GM18511 (cell line): ENCODE measurements around the gene KIF5B.
"Not testable (repeated sequence)": the region's sequence is repeated elsewhere in the genome, so short reads cannot be mapped to it uniquely, and the experiment has no call there.

ENCODE experiments used
- ATAC-seq: cut with Tn5 transposase; IDR thresholded peaks from one replicate; pipeline ENCODE4 v1.9.1; 2021; ENCODE audit warnings: mild to moderate bottlenecking, moderate library complexity; ENCODE audit not compliant: unreplicated experiment

KIF5B gene

GRCh38 chr10:32060347-32060746, 4.1 kb upstream of the KIF5B start:
- no peak for ATAC-seq

GRCh38 chr10:32059472-32059871, 3.2 kb upstream of the KIF5B start:
- no peak for ATAC-seq

GRCh38 chr10:32057036-32057372, 779 bp upstream of the KIF5B start:
- no peak for ATAC-seq

- peak; percentile 66 for ATAC-seq
Observed at GRCh38 chr10:32055478-32056135, 618 bp downstream of the KIF5B start.

DNA sequence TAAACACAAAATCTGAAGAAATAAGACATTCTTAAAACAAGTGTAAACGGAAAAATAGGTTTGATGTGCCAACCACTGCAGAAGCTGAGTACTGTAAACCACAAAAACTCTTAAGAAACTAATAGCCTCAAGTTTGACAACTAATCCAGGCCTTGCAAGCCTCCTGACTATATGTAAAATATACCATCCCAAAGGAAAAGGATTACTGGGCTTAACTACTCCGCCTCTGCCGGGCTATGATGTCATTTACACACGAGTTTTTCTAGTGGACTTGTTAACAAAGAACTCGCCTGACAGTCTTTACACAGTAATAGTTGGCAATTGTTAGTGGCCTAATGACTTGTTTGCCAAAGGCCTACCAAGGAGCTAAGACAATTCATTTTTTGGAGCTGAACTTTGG, 2.1 kb downstream of the KIF5B start:
- ATAC-seq, result no peak

- not testable (repeated sequence) for ATAC-seq
Observed at GRCh38 chr10:32053392-32053791, 2.8 kb downstream of the KIF5B start.

- no peak for ATAC-seq
Observed at GRCh38 chr10:32051926-32052325, 4.3 kb downstream of the KIF5B start.

DNA sequence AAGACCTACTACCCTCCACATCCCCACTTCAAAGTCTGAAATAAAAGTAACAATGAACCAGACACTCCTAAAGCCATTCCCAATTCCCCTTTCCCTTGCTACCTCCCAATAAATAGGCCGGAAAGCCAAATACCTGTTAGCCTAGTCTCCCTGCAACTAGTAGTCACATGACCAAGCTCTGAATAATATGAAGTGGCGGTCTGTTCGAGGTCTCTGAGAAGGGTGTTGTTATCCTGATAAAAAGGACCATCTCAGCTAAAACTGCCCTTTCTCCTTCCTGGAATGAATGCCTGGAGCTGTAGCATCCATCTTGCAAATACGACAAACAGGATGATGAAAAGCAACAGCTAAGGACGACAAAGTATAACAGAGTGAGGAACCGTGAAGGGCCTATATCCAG, 6.0 kb downstream of the KIF5B start:
- ATAC-seq, result no peak

DNA sequence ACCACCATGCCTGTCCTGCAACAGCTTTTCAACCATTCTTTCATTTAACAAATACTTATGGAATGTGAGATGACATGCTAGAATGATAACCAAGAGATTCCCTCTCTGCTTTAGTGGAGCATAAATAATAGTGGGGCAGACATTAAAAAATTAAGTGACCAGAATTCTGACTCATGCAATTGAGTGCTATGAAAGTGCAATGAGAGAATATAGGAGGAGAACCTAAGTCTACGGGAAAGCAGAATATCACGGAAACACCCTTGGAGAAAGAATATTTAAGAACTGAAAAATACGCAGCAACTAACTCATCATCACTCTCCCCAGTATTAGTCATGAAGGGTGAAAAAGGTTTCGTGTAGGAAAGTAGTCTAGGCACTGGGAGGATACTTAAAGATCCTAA, 7.1 kb downstream of the KIF5B start:
- no peak for ATAC-seq

- ATAC-seq, result no peak
Observed at GRCh38 chr10:32048282-32048681, 7.9 kb downstream of the KIF5B start.

DNA sequence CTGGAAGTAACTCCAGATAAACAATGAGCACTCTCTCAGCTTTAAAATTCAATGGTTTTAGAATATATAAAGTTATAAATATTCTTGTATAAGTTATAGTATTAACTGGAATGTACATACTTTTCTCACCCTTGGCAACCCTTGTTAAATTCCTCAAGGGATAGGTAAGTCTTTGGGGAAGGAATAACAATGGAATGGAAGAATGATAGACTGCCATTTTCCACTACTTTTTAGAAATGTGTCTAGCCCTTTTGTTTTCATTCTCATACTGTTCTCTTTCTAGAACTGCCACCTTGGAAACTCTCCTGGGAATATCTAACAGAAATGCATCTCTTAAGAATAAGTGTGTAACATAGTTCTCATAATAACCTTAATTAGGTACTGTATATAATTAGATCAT, 8.3 kb downstream of the KIF5B start:
- no peak for ATAC-seq

DNA sequence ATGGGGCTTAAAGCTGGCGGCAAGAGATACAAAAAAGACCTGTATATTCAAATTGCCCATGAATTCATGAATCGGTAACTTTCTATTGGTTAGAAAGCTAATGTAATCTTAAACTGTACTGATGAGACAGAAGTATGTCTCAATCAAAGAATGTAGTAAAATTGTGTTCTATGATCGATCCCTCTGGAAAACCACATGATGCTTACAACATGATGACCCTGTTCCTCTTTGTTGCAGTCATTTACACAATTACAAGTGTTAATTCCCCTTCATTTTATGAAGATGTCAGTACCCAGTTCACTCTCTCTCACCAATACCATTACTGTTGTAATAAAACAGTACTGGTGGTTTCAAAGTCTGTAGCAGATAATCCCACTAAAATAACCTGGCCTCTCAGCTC, 10.1 kb downstream of the KIF5B start:
- no peak for ATAC-seq

GRCh38 chr10:32042730-32043129, 13.5 kb downstream of the KIF5B start:
- ATAC-seq, result not testable (repeated sequence)

DNA sequence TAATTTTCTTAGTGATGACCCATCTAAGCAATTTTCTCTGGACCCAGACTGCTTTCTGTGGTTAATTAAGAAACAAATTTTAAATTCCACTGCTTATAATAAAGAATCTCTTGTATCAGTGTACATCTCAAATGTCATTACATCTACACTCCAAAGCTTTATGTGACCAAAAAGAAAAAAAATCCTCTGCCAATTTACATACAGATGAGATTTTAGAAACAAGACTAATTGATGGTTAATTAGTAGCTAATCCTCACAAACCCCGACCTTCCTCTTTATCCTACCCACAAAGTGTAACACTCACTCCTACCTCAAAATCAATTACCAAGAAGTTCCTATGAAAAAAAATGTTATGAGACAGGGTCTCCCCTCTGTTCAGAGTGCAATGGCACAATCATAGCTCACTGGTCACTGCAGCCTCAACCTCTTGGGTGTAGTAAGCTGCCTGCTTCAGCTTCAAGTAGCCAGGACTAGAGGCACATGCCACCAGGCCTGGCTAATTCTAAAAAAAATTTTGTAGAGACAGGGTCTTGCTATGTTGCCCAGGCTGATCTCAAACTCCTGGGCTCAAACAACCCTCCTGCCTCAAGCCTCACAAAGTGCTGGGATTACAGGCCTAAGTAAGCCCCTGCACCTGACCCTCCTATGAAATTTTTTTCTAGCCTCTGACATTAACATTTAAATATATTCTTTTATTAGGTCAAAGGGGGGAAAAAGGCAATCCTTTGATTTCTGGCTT, 14.8 kb downstream of the KIF5B start:
- no peak for ATAC-seq

DNA sequence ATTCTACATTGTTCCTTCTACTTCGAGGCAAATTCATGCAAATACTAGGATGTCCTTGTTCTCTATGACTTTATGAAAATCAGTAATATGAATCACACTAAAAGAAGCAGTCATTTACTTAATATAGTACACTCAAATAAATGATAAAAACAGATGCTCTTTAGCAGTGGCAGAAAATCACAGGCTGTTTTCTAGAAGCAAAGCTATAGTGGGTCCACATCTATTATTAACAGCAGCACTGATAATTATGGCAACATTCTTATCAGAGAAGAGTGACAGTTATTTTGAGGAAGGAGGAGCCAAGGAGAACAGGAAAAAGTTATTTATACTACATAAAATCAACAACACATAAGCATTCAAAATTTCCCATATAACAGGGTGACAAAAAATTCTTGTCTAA, 16.5 kb downstream of the KIF5B start:
- ATAC-seq, result no peak

DNA sequence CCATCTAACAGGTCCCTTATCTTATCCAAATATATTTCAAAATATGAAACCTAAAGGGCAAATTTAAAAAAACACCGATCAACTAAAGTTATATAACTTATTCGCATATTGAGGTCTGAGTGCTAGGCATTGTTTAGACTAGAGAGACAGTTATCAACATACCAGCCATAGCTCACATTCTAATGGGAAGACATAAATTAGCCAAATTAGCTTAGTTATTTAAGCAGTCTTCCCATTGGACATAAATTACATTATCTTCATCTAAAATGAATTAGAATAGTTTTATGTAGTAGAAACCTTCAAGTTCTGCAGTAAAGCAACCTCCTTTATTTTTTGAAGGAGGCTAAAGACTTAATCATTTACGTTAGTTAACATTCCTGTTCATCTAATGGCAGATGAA, 17.4 kb downstream of the KIF5B start:
- ATAC-seq, result no peak

- ATAC-seq, result no peak
Observed at GRCh38 chr10:32036922-32037321, 19.3 kb downstream of the KIF5B start.

DNA sequence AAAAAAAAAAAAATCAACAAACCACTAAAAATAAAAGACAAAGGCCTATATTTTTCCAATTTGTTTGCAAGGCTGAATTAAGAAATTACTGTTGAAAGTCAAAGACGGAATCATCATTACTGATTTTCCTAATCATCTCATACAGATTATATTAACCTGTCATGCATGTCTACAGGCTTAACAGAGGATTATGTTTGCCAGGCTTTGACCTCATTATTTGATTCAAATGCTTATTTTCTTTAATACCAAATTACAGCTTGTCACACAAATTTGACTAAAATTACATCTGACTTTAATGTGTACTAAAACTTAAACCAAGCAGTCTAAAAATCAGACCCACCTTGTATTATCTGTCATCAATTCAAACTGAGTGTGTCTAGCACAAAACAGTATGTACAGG, 21.2 kb downstream of the KIF5B start:
- no peak for ATAC-seq

DNA sequence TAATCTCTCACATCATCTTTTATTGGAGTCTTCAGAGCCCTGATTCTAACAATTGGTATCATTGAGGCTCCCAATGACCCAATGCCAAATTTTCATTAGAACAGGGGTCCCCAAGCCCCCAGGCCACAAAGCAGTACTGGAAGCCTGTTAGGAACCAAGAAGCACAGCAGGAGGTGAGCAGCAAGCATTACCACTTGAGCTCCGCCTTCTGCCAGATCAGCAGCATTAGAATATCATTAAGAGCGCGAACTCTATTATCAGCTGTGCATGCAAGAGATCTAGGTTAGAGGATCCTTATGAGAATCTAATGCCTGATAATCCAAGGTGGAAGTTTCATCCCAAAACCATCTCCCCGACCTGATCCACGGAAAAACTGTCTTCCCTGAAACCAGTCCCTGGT, 23.1 kb downstream of the KIF5B start:
- no peak for ATAC-seq

DNA sequence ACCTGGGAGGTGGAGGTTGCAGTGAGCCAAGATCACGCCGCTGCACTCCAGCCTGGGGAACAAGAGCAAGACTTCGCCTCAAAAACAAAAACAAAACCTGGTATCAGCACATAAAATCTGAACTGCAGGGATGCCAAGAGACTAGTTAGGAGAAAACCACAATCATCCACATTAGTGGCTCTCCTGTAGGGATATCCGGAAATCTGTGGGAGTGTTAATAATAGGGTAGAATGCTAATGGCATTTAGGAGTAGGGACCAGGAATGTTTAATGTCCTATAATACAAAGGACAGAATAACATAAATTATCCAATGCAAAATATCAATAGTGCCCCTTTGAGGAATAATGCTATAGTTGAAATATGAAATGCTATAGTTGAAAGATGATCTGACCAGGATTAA, 24.3 kb downstream of the KIF5B start:
- ATAC-seq, result no peak

- ATAC-seq, result no peak
Observed at GRCh38 chr10:32031424-32031823, 24.8 kb downstream of the KIF5B start.

GRCh38 chr10:32028710-32029109, 27.5 kb downstream of the KIF5B start:
- ATAC-seq, result no peak

- no peak for ATAC-seq
Observed at GRCh38 chr10:32023264-32023663, 33.0 kb downstream of the KIF5B start.
